SH-SY5Y (cell line): ENCODE measurements around the gene NNMT.

ENCODE experiments used
- GATA2 ChIP-seq: IDR thresholded peaks from 2 replicates; pipeline ENCODE4 v1.6.1; 2011; ENCODE audit warnings: mild to moderate bottlenecking, low read depth, low read length
- GATA3 ChIP-seq: IDR thresholded peaks from 2 replicates; pipeline ENCODE4 v1.6.1; 2011; ENCODE audit warnings: low read depth, mild to moderate bottlenecking, low read length, moderate library complexity

DNA sequence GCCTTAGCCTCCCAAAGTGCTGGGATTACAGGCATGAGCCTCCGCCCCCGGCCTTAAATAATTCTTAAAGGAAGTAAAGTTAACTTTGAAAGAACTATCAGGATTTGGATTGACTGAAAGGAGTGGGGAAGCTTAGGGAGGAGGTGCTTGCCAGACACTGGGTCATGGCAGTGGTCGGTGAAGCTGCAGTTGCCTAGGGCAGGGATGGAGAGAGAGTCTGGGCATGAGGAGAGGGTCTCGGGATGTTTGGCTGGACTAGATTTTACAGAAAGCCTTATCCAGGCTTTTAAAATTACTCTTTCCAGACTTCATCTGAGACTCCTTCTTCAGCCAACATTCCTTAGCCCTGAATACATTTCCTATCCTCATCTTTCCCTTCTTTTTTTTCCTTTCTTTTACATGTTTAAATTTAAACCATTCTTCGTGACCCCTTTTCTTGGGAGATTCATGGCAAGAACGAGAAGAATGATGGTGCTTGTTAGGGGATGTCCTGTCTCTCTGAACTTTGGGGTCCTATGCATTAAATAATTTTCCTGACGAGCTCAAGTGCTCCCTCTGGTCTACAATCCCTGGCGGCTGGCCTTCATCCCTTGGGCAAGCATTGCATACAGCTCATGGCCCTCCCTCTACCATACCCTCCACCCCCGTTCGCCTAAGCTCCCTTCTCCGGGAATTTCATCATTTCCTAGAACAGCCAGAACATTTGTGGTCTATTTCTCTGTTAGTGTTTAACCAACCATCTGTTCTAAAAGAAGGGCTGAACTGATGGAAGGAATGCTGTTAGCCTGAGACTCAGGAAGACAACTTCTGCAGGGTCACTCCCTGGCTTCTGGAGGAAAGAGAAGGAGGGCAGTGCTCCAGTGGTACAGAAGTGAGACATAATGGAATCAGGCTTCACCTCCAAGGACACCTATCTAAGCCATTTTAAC is at the start of gene NNMT:
- TF ChIP-seq GATA2 (no peak), GATA3 (no peak)
